ENCODE data around the gene DHRS11. TPM values are rescaled to one million over a fixed set of nuclear protein-coding genes. Genes with fewer than 3 reads are reported as not detected.

DHRS11 gene
- total and polyA plus RNA-seq, 2 of the 4 experiments (the other 2 are of a cell fraction), result 7.0 to 14.5 TPM

GRCh38 chr17:36600465-36600864, 8.8 kb downstream of the DHRS11 start:
- H3K9me1 ChIP-seq (ENCODE audit: insufficient read depth, low read length), result peaks cover 10% of the 10 kb centered on the region; the same call in 1 of the 2 replicates
- H3K9me3 ChIP-seq (ENCODE audit: control insufficient read depth, insufficient read depth, low read length), result no peaks in the 10 kb centered on the region
- WGBS, 2 experiments (ENCODE audit: extremely low coverage in 2 of 2, insufficient read length in 1 of 2), result no CpG with 5 or more reads among the region's 3 CpGs
- H4K91ac ChIP-seq (ENCODE audit: insufficient read depth, low read depth, low read length), result no peak overlapping the region
- H2BK15ac ChIP-seq (ENCODE audit: low read depth, low read length), result no peak overlapping the region
- H3K4ac ChIP-seq (ENCODE audit: low read depth, low read length), result peak overlapping the region; percentile 86
- ATAC-seq (ENCODE audit: low read depth) (no peak), DNase-seq (no peak)
- H2BK120ac ChIP-seq (ENCODE audit: low read depth, low read length), result no peak overlapping the region
- peak overlapping the region; percentile 79 for H3K9ac ChIP-seq (ENCODE audit: low read depth, low read length)
- intact Hi-C loops (cut with micrococcal nuclease), result loop anchor here (5.0 kb wide), 1 partner anchor 892 kb away; no protein-coding TSS in a partner anchor
- TF ChIP-seq RFX5 (IDR thresholded peaks at IDR 0.05; ENCODE audit: low read depth, low read length) (no peak), CHD1 (IDR thresholded peaks at IDR 0.05; ENCODE audit: low read depth, low read length) (no peak), FOS (IDR thresholded peaks at IDR 0.05; ENCODE audit: low read depth, low read length) (no peak), NFE2L2 (IDR thresholded peaks at IDR 0.05; ENCODE audit: low read depth, low read length) (no peak), BHLHE40 (IDR thresholded peaks at IDR 0.05; ENCODE audit: low read depth, low read length) (no peak), MAZ (IDR thresholded peaks at IDR 0.05; ENCODE audit: borderline replicate concordance, low read depth, low read length) (no peak), ELK1 (IDR thresholded peaks at IDR 0.05; ENCODE audit: borderline replicate concordance, low read depth, low read length) (no peak), MXI1 (IDR thresholded peaks at IDR 0.05; ENCODE audit: borderline replicate concordance, low read depth, low read length) (no peak), USF2 (IDR thresholded peaks at IDR 0.05; ENCODE audit: low read depth, low read length) (no peak), SMC3 (IDR thresholded peaks at IDR 0.05; ENCODE audit: low read depth, low read length) (no peak), POLR2A (IDR thresholded peaks at IDR 0.05; ENCODE audit: low read depth, low read length) (no peak), CTCF (conservative IDR thresholded peaks at IDR 0.05; ENCODE audit: low read depth, low read length) (no peak), CEBPB (IDR thresholded peaks at IDR 0.05; ENCODE audit: low read depth, low read length) (no peak), RAD21 (IDR thresholded peaks at IDR 0.05; ENCODE audit: low read length) (no peak)
- no peaks in the 10 kb centered on the region; the same call in 1 of the 2 replicates for H3K36me3 ChIP-seq (ENCODE audit: control insufficient read depth, insufficient read depth, low read length)
- no peak overlapping the region for H2BK20ac ChIP-seq (ENCODE audit: low read depth, low read length)
- H3K14ac ChIP-seq (replicated peaks; ENCODE audit: low read depth, low read length), result peak overlapping the region; percentile 74; the same call in 1 of the 2 replicates
- dilution Hi-C loops (cut with HindIII; ENCODE audit: low sequenced_read_pairs, unreplicated experiment), result no loop called here
- peaks cover 7% of the 10 kb centered on the region for H4K20me1 ChIP-seq (ENCODE audit: insufficient read depth, low read length)
- H3K4me1 ChIP-seq (ENCODE audit: control insufficient read depth, insufficient read depth, low read length), result peaks cover 6% of the 10 kb centered on the region
- POLR2A ChIA-PET (ENCODE audit: unreplicated experiment), result interaction anchor here (0.5 kb wide), 1 partner anchor 61 kb away, joined by 3 read pairs; no protein-coding TSS in a partner anchor
- peak overlapping the region; percentile 66; the same call in 1 of the 2 replicates for H3K23ac ChIP-seq (ENCODE audit: low read depth, low read length)
- H4K5ac ChIP-seq (ENCODE audit: low read depth, low read length), result peak overlapping the region; percentile 77
- no TSS peak for BruUV-seq (replicated peaks)
- in situ Hi-C loops (cut with MboI; ENCODE audit: low sequenced_read_pairs), result loop anchor here (10.0 kb wide), 1 partner anchor 774 kb away; the partner anchor contains the start of gene C17orf78
- peak overlapping the region; percentile 59; the same call in 1 of the 2 replicates for H3K56ac ChIP-seq (ENCODE audit: extremely low read depth, insufficient read depth, low read length)
- peak overlapping the region; percentile 84 for H2AK5ac ChIP-seq (ENCODE audit: low read depth, low read length)
- H3K4me2 ChIP-seq (ENCODE audit: low read depth, low read length), result peak overlapping the region; percentile 78
- no peaks in the 10 kb centered on the region for H3K27me3 ChIP-seq (ENCODE audit: control insufficient read depth, insufficient read depth, low read length)
- CTCF ChIA-PET, result no interaction called here
- no peak overlapping the region for H3K18ac ChIP-seq (ENCODE audit: low read depth, low read length)
- peak overlapping the region; percentile 98 for H2AFZ ChIP-seq (replicated peaks; ENCODE audit: low read length, poor library complexity)
- H4K8ac ChIP-seq (ENCODE audit: low read depth in 2 of 2, low read length in 2 of 2), result peak overlapping the region; percentile 93 to 98
- no peak overlapping the region for H2BK5ac ChIP-seq (ENCODE audit: low read depth, low read length, poor library complexity, severe bottlenecking)
- peak overlapping the region; percentile 79; the same call in 1 of the 2 replicates for H3K4me3 ChIP-seq (ENCODE audit: insufficient read depth, low read depth, low read length)
- peaks cover 20 to 56% of the 10 kb centered on the region in 2 experiments; a peak in 3 of 4 replicates for H3K79me1 ChIP-seq (ENCODE audit: low read depth in 1 of 2, low read length in 2 of 2)
- H3K27ac ChIP-seq (ENCODE audit: insufficient read depth, low read length), result no peak overlapping the region
- peak overlapping the region; percentile 63 for H2AK9ac ChIP-seq (replicated peaks; ENCODE audit: low read depth, low read length, poor library complexity)
